GM11168 (cell line): ENCODE results near the gene EBF4.

Experiments
- in situ Hi-C: fragments of 300-500 bp; cut with MboI; formaldehyde crosslinking; loops from one replicate; pipeline ENCODE4 v1.12.0; 2022; ENCODE audit warnings: low sequenced_read_pairs; ENCODE audit not compliant: unreplicated experiment

Gene EBF4

GRCh38 chr20:2698912-2699311 lies 6.3 kb downstream of the EBF4 start:
- in situ Hi-C loops = no loop called here

GRCh38 chr20:2699775-2700413 lies 7.3 kb downstream of the EBF4 start:
- in situ Hi-C loops = no loop called here

- in situ Hi-C loops = no loop called here
Observed at GRCh38 chr20:2700913-2701620, 8.5 kb downstream of the EBF4 start.

- in situ Hi-C loops = no loop called here
Observed at GRCh38 chr20:2701671-2702081, 9.1 kb downstream of the EBF4 start.

- in situ Hi-C loops = no loop called here
Observed at GRCh38 chr20:2703716-2704475, 11.3 kb downstream of the EBF4 start.

- in situ Hi-C loops = no loop called here
Observed at GRCh38 chr20:2705931-2706645, 13.5 kb downstream of the EBF4 start.

GRCh38 chr20:2706688-2707352 lies 14.2 kb downstream of the EBF4 start:
- in situ Hi-C loops = no loop called here

- in situ Hi-C loops = no loop called here
Observed at GRCh38 chr20:2707353-2708072, 14.9 kb downstream of the EBF4 start.

- in situ Hi-C loops = no loop called here
Observed at GRCh38 chr20:2708073-2708415, 15.5 kb downstream of the EBF4 start.

GRCh38 chr20:2708665-2709064 lies 16.1 kb downstream of the EBF4 start:
- in situ Hi-C loops = no loop called here

GRCh38 chr20:2709205-2709981 lies 16.8 kb downstream of the EBF4 start:
- in situ Hi-C loops = no loop called here

GRCh38 chr20:2713285-2713684 lies 20.7 kb downstream of the EBF4 start:
- in situ Hi-C loops = no loop called here

- in situ Hi-C loops = no loop called here
Observed at GRCh38 chr20:2729251-2729713, 36.7 kb downstream of the EBF4 start.

- in situ Hi-C loops = no loop called here
Observed at GRCh38 chr20:2729791-2730190, 37.2 kb downstream of the EBF4 start.

- in situ Hi-C loops = no loop called here
Observed at GRCh38 chr20:2734899-2735298, 42.3 kb downstream of the EBF4 start.

- in situ Hi-C loops = no loop called here
Observed at GRCh38 chr20:2736441-2736840, 43.9 kb downstream of the EBF4 start.

GRCh38 chr20:2738331-2739041 lies 45.9 kb downstream of the EBF4 start:
- in situ Hi-C loops = no loop called here

- in situ Hi-C loops = no loop called here
Observed at GRCh38 chr20:2739042-2739398, 46.4 kb downstream of the EBF4 start.
